Placental pericyte (primary cell): Measurements from ENCODE around the gene SKAP1. TPM values are rescaled to one million over a fixed set of nuclear protein-coding genes. Genes with fewer than 3 reads are reported as not detected.

Experiments
- small RNA-seq: library from RNA; depleted of rRNA; stranded (forward); fragments of <200 nt; gene quantifications from one replicate; pipeline ENCODE3, GENCODE V24; 2012; ENCODE audit warnings: low replicate concordance
- total RNA-seq: library from RNA; depleted of rRNA; stranded (reverse); fragments of >200 nt; gene quantifications from 2 replicates; pipeline ENCODE4 v1.2.3, GENCODE V29; 2012

SKAP1 gene
- not detected in 2 replicates for total RNA-seq

DNA sequence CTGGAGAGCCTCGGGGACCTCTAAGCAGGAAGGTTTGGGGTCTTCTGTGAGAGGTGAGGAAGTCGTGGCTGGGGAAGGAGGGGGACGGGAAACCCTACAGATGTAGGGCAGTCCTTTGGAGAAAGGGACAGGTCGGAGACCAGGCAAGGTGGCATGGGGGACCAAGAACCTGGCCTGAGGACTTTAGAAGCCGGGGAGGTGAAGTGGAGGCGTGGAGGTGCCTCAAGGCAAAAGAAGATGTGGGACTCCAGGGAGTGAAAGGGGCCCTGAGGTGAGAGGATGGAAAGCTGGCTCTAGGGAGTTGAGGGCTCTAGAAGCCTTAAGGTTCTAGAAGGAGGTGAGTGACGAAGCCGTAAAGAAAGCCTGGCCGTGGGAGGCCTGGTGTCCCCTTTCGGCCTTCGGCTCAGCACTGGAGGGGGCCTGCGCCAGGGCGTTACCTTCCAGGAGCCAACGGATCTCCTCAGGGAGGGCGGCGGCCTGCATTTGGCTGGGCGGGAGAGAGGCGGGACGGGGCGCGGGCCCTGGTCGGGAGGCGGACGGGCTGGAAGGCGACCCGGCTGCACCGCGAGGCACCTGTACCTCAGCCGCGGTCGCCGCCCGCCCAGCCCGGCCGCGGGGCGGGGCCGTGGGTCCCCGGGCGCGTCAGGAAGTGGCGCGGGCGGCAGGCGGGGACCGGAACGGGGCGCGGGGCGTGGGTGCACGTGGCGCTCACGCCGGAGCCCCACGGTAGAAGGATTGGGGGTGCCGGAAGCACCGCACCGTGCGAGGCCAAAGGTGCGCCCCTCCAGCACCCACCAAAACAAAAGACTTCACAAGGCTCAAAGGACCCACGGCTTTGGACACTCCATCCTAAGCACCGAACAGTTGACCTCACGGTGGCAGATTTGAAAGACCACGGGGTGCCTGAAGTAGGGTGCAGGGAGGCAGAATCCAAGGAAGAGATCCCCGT, at the start of gene SKAP1:
TSS of gene SKAP1 (minus strand) at position 577 of the 949 bp plus-strand sequence.

DNA sequence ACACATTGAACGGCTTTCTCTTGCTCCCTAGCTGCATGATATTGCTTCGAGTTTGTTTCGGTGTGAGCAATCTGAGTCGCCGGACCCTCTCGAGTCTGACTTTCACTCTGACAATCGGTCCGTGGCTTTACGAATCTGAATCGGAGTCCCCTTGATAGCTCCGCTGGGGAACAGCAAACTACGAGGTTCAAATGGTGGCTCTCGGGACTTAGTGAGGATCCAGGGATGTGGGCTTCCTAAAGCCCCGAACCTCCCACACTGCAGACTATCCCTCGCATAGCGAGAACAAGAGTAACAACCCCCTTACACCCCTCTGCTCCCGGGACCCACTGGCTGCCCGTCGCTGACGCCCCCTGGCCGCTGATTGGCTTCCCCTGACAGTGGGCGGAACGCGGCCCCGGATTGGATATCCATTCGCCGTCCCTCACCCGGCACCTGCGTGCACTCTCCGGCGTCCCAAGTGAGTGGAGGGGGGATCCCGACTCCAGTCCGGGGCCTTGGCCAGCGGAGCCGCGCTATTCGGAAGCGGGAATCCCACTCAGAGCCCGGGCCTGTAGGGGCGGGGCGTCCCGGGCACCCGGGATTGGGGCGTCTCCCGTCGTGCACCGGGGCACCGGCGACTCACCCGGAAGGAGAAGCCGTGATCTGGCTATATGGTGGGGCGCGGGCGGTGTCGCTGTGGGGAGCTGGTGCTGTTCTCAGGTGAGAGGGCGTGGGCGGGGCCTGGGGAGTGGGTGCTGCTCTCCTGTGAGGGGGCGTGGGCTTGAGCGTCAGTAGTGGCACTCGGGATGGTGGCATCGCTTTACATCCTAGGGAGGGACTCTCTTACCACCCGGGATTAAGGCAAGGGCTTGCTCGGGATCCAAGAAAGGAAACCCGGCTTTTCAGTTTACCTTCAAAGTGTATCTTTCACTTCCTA, 322.6 kb downstream of the SKAP1 start, which contains the start of gene SNX11:
TSS of gene SNX11 (plus strand) at position 630 of the 919 bp plus-strand sequence. CDS start 4,278 bp downstream, outside the sequence.

DNA sequence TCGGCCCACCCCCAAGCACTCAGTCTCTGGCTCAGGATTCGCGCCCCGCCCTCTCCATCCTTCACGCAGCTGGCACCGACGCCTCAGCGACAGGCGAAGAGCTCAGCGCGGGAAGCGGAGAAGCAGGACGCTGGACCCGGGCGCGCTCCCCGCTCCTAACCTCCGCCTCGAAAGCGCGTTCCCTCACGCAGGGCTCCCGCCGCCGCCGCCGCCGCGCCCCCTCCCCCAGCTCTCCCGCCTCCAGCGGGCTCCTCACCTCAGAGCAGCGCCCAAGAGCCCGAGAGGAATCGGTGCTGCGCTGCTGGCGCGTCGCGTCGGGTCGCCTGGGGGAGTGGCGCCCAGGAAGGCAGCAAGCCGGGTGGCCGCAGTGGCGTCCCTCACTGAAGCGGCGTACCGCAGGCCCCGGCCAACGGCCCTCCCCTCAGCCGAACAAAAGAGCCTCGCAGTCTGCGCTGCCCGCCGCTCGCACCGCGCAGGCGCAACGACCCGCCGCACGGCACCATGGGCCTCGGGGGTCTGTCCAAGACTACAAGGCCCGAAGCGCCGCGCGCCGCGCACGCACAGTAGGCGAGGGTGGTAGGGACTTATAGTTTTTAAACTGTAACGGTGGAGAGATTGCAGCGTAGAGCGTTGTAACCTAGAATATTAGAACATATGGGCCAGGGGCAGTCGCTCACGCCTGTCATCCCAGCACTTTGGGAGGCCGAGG, 328.8 kb downstream of the SKAP1 start, which contains the start of gene CBX1:
TSS of gene CBX1 (minus strand) at position 467 of the 709 bp plus-strand sequence. CDS start 24,474 bp downstream, outside the sequence.

Small RNAs within 50 kb of the gene (small RNA-seq; reads per million reads assigned to genes)
- gene MIR1203 (not detected), gene RF00012 (not detected), gene RF00019 (not detected), gene RNU6-1152P (not detected), gene RNU6-1201P (0.75 reads per million, percentile 33 among the genes with 10 or more reads in this experiment)

Other genes with a start within 250 kb of the SKAP1 start
- not detected in 2 replicates for gene HOXB1, start 100.8 kb upstream of the SKAP1 start, total RNA-seq
- gene HOXB2, start 114.9 kb upstream of the SKAP1 start, total RNA-seq: 2.8 and 10.5 TPM in 2 replicates
- under 0.01 and 0.57 TPM in 2 replicates for gene HOXB4, start 148.1 kb upstream of the SKAP1 start, total RNA-seq
- gene HOXB3, start 160.0 kb upstream of the SKAP1 start, total RNA-seq: 0.22 and 1.6 TPM in 2 replicates
- gene HOXB5, start 163.6 kb upstream of the SKAP1 start, total RNA-seq: under 0.01 TPM in 1 of 2 replicates, not detected in the other
- gene HOXB6, start 174.8 kb upstream of the SKAP1 start, total RNA-seq: under 0.01 and 0.29 TPM in 2 replicates
- gene HOXB7, start 180.8 kb upstream of the SKAP1 start, total RNA-seq: 0.66 and 1.1 TPM in 2 replicates
- not detected in 2 replicates for gene HOXB8, start 185.1 kb upstream of the SKAP1 start, total RNA-seq
- 0.22 TPM in 1 of 2 replicates, not detected in the other for gene HOXB9, start 196.1 kb upstream of the SKAP1 start, total RNA-seq